H7 (cell line): Measurements from ENCODE around the gene SNCAIP. TPM values are rescaled to one million over a fixed set of nuclear protein-coding genes. Genes with fewer than 3 reads are reported as not detected.
"Not testable (repeated sequence)": the region's sequence is repeated elsewhere in the genome, so short reads cannot be mapped to it uniquely, and the experiment has no call there.

ENCODE experiments used
- DNase-seq: peaks from one replicate; pipeline ENCODE4 v3.0.0; 2012
- H3K27me3 ChIP-seq: 2 replicates; pipeline ENCODE4 v1.6.0; 2011; ENCODE audit warnings: mild to moderate bottlenecking, low read length; ENCODE audit not compliant: control insufficient read depth, insufficient read depth
- H3K36me3 ChIP-seq: replicated peaks from 2 replicates; pipeline ENCODE4 v1.5.1; 2011; ENCODE audit warnings: low read length; ENCODE audit not compliant: control insufficient read depth, insufficient read depth
- H3K4me3 ChIP-seq: 2 replicates; pipeline ENCODE4 v1.5.1; 2011; ENCODE audit warnings: low read depth, mild to moderate bottlenecking, control low read depth, low read length, moderate library complexity; ENCODE audit not compliant: insufficient read depth
- total RNA-seq: library from RNA; depleted of rRNA; stranded (reverse); fragments of >200 nt; shearing (Covaris generic); gene quantifications from 2 replicates; pipeline ENCODE4 v1.2.3, GENCODE V29; 2014

SNCAIP gene
- total RNA-seq, 1 experiment from 2014 or later = 4.2 TPM

DNA sequence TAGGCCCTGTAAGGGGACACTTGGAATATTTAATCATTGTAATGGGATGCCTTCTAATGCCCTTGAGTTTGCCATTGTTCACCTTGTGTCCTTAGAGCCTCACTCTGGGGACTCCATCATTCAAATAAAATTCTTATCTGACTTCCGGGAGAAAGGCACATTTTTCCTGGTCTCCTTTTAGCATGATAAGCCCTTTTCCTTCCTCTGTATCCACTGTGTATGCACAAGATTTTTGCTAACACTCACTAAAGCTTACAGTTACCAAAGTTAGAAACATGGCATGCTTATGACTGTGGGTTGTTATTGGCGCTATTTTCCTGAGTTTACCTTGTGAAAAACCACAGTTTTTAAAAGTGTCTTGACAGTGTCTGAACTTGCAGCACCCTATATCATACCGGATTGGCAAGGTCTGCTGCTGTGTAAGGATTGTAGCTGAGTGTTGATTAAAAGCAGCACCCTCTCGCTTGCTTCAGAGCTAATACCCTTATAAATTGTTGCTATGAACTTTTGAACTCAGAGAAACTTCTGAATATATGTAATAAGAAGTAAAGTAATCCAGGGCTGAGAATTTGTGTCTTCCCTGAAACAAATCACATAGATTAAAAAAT lies 46.4 kb downstream of the SNCAIP start:
- Histone ChIP-seq H3K4me3 (no peak overlapping the region), H3K27me3 (no peaks in the 10 kb centered on the region), H3K36me3 (no peaks in the 10 kb centered on the region)
- DNase-seq = no peak

DNA sequence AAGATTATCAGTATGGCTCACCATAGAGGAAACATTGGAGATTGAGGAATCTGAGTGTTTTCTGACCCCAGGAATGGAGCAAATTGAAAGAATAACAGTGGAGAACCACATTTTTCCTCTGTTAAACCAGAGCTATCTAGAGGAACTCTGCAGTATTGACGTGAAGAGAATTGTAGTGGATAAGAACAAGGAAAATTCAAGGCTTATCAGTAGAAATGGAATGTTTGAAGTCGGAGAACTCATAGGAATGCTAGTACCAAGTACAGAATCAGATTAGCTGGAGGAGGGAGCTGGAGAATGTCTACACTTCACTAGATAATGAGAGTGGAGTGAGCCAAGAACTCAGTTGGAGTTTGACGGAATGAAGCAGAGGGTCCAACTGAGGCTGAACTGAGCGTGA lies 50.3 kb downstream of the SNCAIP start:
- Histone ChIP-seq H3K27me3 (no peaks in the 10 kb centered on the region), H3K4me3 (no peak overlapping the region), H3K36me3 (no peaks in the 10 kb centered on the region)
- no peak for DNase-seq

DNA sequence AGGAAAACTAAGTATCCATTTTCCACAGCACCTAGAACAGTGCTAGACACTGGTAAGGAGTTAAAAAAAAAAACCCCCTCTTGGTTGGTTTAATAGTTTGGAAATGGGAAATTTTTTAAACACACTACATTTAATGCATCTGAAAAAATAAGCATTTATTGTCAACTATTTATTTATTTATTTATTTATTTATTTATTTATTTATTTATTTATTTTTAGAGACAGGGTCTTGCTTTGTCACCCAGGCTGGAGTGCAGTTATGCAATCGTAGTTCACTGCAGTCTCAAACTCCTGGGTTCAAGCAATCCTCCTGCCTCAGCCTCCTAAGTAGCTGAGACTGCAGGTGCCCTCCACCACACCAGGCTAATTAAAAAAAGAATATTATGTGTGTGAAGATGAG lies 51.6 kb downstream of the SNCAIP start:
- Histone ChIP-seq H3K4me3 (no peak overlapping the region), H3K27me3 (no peaks in the 10 kb centered on the region), H3K36me3 (no peaks in the 10 kb centered on the region)
- no peak for DNase-seq

DNA sequence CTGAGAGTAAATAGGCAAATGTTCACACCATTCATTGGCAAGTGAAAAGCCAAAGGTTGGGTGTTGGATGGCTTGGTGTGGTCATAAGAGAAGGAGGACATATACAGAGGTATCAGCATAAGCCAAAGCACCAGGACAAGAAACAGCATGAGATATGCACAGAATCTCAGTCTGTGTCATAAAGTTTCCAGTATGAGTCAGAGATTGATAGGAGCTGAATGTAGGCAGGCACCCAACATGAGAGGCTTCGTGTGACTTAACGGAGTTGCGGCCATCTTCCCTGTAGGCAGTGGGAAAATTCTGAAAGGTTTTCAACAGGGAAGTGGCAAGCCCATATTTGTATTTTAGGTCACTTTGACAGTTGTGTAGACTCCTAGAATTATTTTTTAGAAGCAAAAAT lies 54.5 kb downstream of the SNCAIP start:
- DNase-seq = no peak
- Histone ChIP-seq H3K27me3 (no peaks in the 10 kb centered on the region), H3K4me3 (no peak overlapping the region), H3K36me3 (no peaks in the 10 kb centered on the region)

DNA sequence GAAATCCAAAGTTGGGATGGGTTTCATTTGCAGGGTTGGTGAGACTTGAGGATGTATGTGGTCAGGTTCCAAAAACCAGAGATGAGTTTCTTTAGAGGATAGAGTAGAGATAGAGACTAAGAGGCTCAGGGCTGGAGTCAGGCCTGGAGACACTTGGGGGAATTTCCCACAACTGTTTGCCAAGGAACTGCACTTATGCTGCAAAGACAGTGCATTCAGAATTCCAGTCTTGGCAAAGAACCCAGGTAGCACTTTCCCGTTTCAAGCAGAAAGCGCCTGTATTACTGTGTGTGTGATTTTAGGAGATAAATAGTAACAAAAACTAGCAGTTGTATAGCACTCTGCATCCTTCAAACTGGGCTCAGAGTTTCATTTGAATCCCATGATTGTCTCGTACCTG lies 55.4 kb downstream of the SNCAIP start:
- no peak for DNase-seq
- Histone ChIP-seq H3K36me3 (no peaks in the 10 kb centered on the region), H3K27me3 (no peaks in the 10 kb centered on the region), H3K4me3 (no peak overlapping the region)

DNA sequence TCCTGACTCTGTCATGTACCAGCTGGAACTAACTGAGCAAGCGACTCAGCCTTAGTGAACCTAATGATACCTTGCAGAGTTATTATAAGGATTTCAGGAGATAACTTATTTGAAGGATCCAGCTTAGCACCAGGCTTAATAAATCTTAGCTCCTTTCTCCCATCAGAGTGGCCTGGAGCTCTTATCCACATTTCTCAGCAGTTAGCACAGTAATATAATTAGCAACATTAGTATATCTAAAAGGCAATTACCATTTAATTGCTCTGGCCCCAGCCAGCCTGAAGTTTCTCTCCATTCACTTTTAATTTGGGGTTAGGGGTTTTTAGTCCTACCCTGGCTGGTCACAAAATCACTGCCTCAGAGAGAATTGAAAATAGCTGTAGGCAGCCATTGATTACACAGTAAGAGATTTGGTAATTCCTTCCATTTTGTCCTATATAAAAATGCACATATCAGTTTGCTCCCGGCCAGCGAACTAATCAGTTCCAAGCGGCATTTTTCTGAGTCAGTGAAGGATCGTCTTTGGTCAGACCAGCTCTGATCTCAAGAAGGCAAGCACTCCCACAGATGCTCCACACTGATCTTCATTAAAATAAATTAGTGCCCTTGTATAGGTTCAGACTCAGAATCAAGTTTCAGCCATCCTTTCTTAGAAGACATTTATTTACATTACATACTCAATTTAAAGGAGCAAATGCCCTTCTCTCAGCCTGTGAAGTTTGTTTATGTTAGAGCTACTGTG lies 56.6 kb downstream of the SNCAIP start:
- no peak for DNase-seq
- H3K4me3 ChIP-seq = no peak overlapping the region
- no peaks in the 10 kb centered on the region for H3K36me3 ChIP-seq
- no peaks in the 10 kb centered on the region for H3K27me3 ChIP-seq

DNA sequence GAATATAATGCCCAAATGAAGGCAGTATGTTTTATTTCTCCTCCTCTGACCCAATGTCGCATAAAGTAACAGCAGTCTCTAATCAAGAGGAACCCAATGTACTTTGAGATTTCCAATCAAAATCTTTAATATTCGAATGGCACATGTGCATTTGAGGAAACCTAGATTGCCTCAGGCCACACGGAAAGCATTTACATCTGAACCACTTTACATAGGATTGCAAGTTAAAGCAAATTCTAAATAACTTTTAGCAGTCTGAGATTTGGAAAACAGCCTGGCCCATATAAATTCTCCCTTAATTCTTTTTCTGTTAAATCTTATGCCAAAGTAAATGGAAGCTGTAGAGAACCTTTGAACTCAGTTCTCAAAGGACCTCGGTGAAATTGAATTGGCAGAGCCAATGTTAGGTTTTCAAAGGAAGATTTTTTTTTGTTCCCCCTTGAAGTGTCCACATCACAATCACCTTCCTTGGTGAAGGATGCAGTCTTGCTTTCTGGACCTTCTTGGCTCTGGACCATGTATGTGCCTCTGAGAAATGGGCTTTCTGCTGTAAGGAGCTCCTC lies 57.3 kb downstream of the SNCAIP start:
- DNase-seq = no peak
- Histone ChIP-seq H3K4me3 (no peak overlapping the region), H3K27me3 (no peaks in the 10 kb centered on the region), H3K36me3 (no peaks in the 10 kb centered on the region)

DNA sequence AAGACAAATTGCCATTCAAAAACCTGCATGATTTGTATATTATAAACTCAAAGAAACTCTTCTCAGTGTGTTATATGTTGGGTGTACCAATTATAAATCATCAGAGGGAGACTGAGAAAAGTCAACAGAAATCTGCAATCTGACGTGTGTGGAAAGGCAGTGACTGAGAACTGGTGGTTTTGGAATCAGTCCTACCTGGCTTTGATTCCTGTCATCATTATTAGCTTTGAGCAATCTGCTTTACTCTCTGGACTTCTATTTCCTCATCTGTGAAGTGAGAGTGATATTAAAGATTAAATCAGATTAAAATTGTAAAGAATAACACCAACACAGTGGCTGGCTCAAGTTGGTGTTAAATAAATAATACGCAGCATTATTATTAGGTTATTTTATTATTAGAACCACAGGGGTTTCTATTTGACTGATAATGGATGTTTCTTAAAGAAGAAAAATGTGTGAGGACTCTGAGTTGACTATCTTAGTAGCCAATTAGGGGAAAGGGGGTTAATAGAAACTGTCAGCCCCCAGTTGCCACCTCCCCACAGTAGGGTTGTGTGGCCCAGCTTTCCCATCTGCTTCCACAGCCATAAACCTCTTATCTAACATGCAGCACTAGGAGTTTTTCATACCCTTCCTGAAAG lies 59.6 kb downstream of the SNCAIP start:
- no peak overlapping the region for H3K4me3 ChIP-seq
- no peak for DNase-seq
- H3K36me3 ChIP-seq = no peaks in the 10 kb centered on the region
- no peaks in the 10 kb centered on the region for H3K27me3 ChIP-seq

DNA sequence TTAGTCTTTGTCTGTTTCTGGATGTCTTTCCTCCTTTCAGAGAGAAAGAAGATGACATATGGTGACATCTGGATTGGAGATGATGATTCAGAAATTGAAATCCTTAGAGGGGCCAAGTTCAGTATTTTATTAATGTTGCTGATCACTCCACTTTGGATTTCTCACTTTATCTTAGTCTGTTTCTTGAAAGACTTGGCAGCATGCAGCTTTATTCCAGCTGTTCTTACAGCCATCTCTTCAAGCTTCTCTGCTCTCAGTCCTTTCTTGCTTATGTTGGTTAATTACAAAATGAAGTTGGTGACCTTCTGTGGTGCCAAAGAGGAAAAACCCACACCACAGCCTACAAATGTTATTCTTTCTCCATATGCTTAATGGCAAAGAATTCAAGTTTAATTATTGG lies 62.1 kb downstream of the SNCAIP start:
- Histone ChIP-seq H3K36me3 (no peaks in the 10 kb centered on the region), H3K27me3 (no peaks in the 10 kb centered on the region), H3K4me3 (no peak overlapping the region)
- no peak for DNase-seq

DNA sequence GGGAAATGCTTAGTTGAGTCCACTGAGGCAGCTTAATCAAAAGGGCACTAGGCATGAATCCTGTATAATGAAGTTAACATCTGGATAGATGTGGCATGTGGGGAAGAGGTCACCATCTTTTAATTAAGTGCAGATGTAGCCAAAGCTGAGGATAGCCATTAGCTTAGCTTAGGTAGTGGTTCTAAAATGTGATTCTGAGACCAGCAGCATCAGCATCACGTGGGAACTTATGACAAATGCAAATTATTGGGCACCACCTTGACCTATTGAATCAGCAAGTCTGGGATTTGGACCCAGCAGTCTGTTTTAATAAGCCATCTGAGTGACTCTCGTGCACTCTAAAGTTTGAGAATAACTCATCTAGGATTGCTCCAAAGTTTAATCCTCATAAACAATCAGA lies 63.8 kb downstream of the SNCAIP start:
- no peak overlapping the region for H3K4me3 ChIP-seq
- no peaks in the 10 kb centered on the region for H3K36me3 ChIP-seq
- no peaks in the 10 kb centered on the region for H3K27me3 ChIP-seq
- DNase-seq = no peak

DNA sequence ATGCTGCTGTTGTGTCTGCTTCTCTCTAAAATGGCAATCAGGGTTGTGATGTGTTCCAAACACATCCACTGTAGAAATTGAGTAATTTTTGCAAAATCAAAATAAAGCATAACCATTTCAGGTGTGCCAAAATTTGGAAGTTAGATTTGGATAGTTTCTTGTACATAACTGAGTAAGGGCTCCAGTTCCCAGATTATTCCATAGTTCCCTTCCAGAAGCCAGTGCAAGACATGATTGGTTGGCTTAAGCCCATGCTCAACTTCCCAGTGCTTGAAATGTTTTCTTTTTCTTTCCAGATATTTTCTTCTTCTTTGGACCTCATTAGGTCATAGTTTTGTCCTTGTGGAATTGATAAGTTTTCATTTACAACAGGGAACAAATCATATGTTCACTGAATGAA lies 64.2 kb downstream of the SNCAIP start:
- Histone ChIP-seq H3K36me3 (no peaks in the 10 kb centered on the region), H3K27me3 (no peaks in the 10 kb centered on the region), H3K4me3 (no peak overlapping the region)
- no peak for DNase-seq

DNA sequence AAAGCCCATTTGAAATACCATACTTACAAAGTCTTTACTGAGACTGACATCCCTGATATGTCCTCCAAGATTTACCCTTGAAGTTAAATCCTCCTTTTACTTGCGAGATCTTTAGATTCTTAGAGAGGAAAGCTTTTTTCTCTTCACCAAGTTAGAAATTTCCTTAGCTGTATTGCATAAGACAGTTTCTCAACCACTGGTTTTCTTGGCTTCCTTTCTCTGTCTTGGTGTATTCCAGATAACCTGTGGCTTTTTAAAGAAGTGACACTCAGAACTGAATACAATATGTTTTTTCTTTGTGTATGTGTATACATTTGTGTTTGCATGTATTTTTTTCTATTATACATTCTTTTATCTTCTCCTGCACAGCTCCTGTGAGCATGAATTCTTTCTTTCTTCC lies 65.0 kb downstream of the SNCAIP start:
- Histone ChIP-seq H3K36me3 (no peaks in the 10 kb centered on the region), H3K27me3 (no peaks in the 10 kb centered on the region), H3K4me3 (no peak overlapping the region)
- DNase-seq = no peak

DNA sequence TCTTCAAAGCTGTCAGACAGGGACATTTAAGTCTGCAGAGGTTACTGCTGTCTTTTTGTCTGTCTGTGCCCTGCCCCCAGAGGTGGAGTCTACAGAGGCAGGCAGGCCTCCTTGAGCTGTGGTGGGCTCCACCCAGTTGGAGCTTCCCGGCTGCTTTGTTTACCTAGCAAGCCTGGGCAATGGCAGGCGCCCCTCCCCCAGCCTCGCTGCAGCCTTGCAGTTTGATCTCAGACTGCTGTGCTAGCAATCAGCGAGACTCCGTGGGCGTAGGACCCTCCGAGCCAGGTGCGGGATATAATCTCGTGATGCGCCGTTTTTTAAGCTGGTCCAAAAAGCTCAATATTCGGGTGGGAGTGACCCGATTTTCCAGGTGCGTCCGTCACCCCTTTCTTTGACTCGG lies 70.9 kb downstream of the SNCAIP start:
- DNase-seq, H3K27me3 ChIP-seq, H3K4me3 ChIP-seq, H3K36me3 ChIP-seq: not testable (repeated sequence)

DNA sequence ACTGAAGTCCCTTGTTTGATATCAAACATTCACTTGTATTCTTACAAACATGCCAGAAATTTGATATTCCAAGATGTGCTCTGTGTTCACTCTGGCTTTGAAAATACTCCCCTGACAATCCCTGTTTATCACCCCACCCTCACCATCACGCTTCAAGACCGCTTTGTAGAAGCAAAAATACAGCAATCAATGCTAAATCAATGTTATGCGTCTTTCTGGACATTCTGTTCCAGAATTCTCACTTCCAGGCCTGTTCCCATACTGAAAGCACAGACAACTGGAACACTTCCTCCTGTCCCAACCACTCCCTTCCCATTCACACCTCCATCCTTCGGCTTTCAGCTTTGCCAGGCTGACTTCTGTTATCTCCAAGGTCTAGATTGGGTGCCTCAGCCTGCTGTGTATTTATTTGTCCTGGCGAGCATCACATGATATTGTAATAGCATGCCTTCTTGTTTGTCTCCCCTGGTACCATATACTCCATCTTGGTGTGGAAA lies 72.8 kb downstream of the SNCAIP start:
- DNase-seq = no peak
- Histone ChIP-seq H3K36me3 (no peaks in the 10 kb centered on the region), H3K27me3 (no peaks in the 10 kb centered on the region), H3K4me3 (no peak overlapping the region)

DNA sequence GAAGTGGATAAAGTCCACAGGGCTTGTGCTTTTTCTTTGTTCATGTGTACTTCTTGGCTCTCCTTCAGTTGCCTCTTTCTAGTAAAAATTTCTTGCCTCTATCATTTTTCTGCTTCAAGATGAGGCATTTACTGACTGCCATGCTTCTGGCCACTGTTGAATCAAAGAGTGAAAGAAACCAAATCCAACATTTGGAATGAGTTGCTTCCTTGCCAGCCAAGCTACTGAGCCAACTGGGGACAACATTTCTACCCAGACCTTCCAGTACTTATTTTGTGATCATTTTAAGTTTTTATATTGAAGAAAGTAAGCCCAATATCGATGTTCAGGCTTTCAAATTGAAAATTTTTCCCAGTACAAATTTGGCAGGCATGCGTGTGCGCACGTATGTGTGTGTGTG lies 73.2 kb downstream of the SNCAIP start:
- no peaks in the 10 kb centered on the region for H3K36me3 ChIP-seq
- no peak for DNase-seq
- H3K27me3 ChIP-seq = no peaks in the 10 kb centered on the region
- no peak overlapping the region for H3K4me3 ChIP-seq
